Muscle of leg (tissue), 11 donors: ENCODE results near the gene MBNL1. TPM values are rescaled to one million over a fixed set of nuclear protein-coding genes. Genes with fewer than 3 reads are reported as not detected.

Experiments
- DNase-seq: peaks from one replicate; pipeline ENCODE4 v3.0.0; 2013
- H3K27ac ChIP-seq: one replicate; pipeline ENCODE4 v1.5.1; 2013; ENCODE audit warnings: mild to moderate bottlenecking, low read length, control low read depth
- H3K27me3 ChIP-seq: one replicate; pipeline ENCODE4 v1.6.1; 2013; ENCODE audit warnings: low read length; ENCODE audit not compliant: control insufficient read depth, insufficient read depth
- H3K36me3 ChIP-seq: one replicate; pipeline ENCODE4 v1.6.1; 2013; ENCODE audit warnings: low read length; ENCODE audit not compliant: control insufficient read depth, insufficient read depth
- H3K4me1 ChIP-seq: one replicate; pipeline ENCODE4 v1.6.1; 2013; ENCODE audit warnings: low read length; ENCODE audit not compliant: control insufficient read depth, insufficient read depth
- H3K4me3 ChIP-seq: one replicate; pipeline ENCODE4 v1.5.1; 2013; ENCODE audit warnings: low read length, control low read depth
- H3K9me3 ChIP-seq: replicated peaks from 2 replicates; pipeline ENCODE4 v1.6.1; 2013; ENCODE audit warnings: low read depth, low read length; ENCODE audit not compliant: control insufficient read depth
- WGBS: methylation state at CpG from one replicate; pipeline ENCODE4 v1.1.5; 2013; ENCODE audit warnings: missing lambda C conversion rate; ENCODE audit not compliant: insufficient coverage; 5-methylcytosine and 5-hydroxymethylcytosine counted together
- polyA plus RNA-seq, 8 donors: library from polyadenylated mRNA; unstranded; fragments of 120-200 nt; gene quantifications; one replicate each; pipeline versions ENCODE4 v1.2.1 to v1.2.3, GENCODE V29; 2013; ENCODE audit warnings: inconsistent platforms in 1 of 8, low replicate concordance in 1 of 8; ENCODE audit not compliant: insufficient read length in 8 of 8, insufficient read depth in 1 of 8
- total RNA-seq: library from RNA; stranded (reverse); fragments of 120-200 nt; gene quantifications from one replicate; pipeline ENCODE4 v1.2.4, GENCODE V29; 2013

Gene MBNL1
- total and polyA plus RNA-seq, 9 donors: 37.6 to 87.4 (median 51.5) TPM

GRCh38 chr3:152353578-152353977 is 84.8 kb downstream of the MBNL1 start:
- H3K27me3 ChIP-seq: no peaks in the 10 kb centered on the region
- no peaks in the 10 kb centered on the region for H3K36me3 ChIP-seq
- H3K27ac ChIP-seq: no peak overlapping the region
- no peaks in the 10 kb centered on the region for H3K4me1 ChIP-seq
- no peak overlapping the region for H3K4me3 ChIP-seq
- no peaks in the 10 kb centered on the region for H3K9me3 ChIP-seq
- DNase-seq: no peak

GRCh38 chr3:152355744-152356665 is 87.3 kb downstream of the MBNL1 start:
- Histone ChIP-seq H3K27me3 (no peaks in the 10 kb centered on the region), H3K4me3 (no peak overlapping the region), H3K9me3 (no peaks in the 10 kb centered on the region), H3K36me3 (no peaks in the 10 kb centered on the region), H3K27ac (no peak overlapping the region), H3K4me1 (no peaks in the 10 kb centered on the region)
- WGBS: 89% methylated on average over 4 of the region's 10 CpGs
- DNase-seq: no peak

- Histone ChIP-seq H3K4me3 (no peak overlapping the region), H3K36me3 (no peaks in the 10 kb centered on the region), H3K4me1 (no peaks in the 10 kb centered on the region), H3K27me3 (no peaks in the 10 kb centered on the region), H3K27ac (no peak overlapping the region), H3K9me3 (no peaks in the 10 kb centered on the region)
- no peak for DNase-seq
- no CpG with 5 or more reads among the region's 2 CpGs for WGBS
Observed at GRCh38 chr3:152356870-152357276, 88.1 kb downstream of the MBNL1 start.

DNA sequence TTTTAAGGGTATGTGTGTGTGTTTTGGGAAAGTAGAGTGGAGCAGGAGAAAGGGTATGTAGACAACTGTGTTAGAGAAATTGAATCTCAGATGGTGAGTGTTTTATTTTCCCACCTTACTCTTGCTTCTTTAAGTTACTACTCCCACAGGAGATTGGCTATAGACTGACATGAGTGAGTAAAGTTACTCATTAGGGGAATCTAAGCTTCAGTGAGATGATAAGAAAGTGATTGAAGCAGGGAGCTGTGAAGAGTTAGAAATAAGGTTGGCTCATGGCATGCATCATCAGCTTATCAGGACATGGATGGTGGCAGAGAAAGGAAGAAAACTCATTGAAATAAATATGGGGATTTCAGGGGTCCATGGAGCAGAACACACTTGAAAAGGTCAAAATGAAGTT is 88.9 kb downstream of the MBNL1 start:
- H3K27ac ChIP-seq: no peak overlapping the region
- DNase-seq: no peak
- H3K9me3 ChIP-seq: no peaks in the 10 kb centered on the region
- H3K4me1 ChIP-seq: no peaks in the 10 kb centered on the region
- H3K27me3 ChIP-seq: no peaks in the 10 kb centered on the region
- H3K4me3 ChIP-seq: no peak overlapping the region
- no peaks in the 10 kb centered on the region for H3K36me3 ChIP-seq

- WGBS: no CpG with 5 or more reads among the region's 2 CpGs
- H3K9me3 ChIP-seq: no peaks in the 10 kb centered on the region
- no peak overlapping the region for H3K4me3 ChIP-seq
- H3K36me3 ChIP-seq: no peaks in the 10 kb centered on the region
- no peaks in the 10 kb centered on the region for H3K27me3 ChIP-seq
- no peak overlapping the region for H3K27ac ChIP-seq
- DNase-seq: no peak
- H3K4me1 ChIP-seq: no peaks in the 10 kb centered on the region
Observed at GRCh38 chr3:152359385-152360248, 90.9 kb downstream of the MBNL1 start.

- no peak overlapping the region for H3K27ac ChIP-seq
Observed at GRCh38 chr3:152360302-152360701, 91.6 kb downstream of the MBNL1 start.

DNA sequence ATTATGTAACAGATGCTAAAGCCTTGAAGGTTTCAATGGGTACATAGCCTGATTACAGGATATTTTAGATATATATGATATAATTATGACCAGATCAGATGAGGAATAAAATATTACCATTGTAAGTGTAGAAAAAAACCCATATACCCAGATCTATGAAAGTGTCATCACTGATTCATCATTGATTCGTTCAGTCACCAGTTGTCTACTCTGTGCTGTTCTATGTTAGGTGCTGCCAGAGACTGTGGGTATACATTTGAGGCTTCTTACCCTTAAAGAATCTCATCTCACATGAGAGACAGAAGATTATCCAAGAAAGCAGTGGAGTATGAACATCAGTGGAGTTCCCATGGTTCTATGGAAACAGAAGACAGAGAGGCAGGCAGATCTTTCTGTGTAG is 92.2 kb downstream of the MBNL1 start:
- H3K36me3 ChIP-seq: no peaks in the 10 kb centered on the region
- WGBS: no CpG with 5 or more reads among the region's 1 CpG
- no peak overlapping the region for H3K4me3 ChIP-seq
- no peaks in the 10 kb centered on the region for H3K27me3 ChIP-seq
- no peak for DNase-seq
- H3K27ac ChIP-seq: no peak overlapping the region
- no peaks in the 10 kb centered on the region for H3K9me3 ChIP-seq
- no peaks in the 10 kb centered on the region for H3K4me1 ChIP-seq

More at GRCh38 chr3:152360302-152360701, 91.6 kb downstream of the MBNL1 start:
- no CpG with 5 or more reads among the region's 2 CpGs for WGBS
- Histone ChIP-seq H3K4me1 (no peaks in the 10 kb centered on the region), H3K27me3 (no peaks in the 10 kb centered on the region), H3K36me3 (no peaks in the 10 kb centered on the region), H3K4me3 (no peak overlapping the region), H3K9me3 (no peaks in the 10 kb centered on the region)
- no peak for DNase-seq

DNA sequence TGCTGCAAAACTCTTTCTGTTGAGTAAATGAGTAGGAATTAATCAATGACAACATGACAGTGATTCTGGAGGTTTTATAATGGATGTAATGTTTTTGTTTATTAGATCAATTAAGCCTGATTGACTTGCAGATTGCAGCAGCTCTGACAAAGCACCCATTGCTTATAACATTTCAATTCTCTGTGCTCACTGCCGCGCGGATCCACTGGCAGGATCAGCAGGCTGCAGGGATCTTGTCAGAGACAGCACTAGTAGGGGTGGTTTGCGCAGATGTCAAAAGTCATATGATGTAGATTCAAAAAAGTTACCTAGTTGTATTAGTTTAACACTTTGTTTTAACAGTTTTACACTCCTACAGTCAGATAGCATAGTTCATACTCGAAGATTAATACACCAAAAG is 93.4 kb downstream of the MBNL1 start:
- Histone ChIP-seq H3K27ac (no peak overlapping the region), H3K4me1 (no peaks in the 10 kb centered on the region), H3K4me3 (no peak overlapping the region), H3K9me3 (no peaks in the 10 kb centered on the region), H3K27me3 (no peaks in the 10 kb centered on the region), H3K36me3 (no peaks in the 10 kb centered on the region)
- no peak for DNase-seq
- WGBS: no CpG with 5 or more reads among the region's 5 CpGs

DNA sequence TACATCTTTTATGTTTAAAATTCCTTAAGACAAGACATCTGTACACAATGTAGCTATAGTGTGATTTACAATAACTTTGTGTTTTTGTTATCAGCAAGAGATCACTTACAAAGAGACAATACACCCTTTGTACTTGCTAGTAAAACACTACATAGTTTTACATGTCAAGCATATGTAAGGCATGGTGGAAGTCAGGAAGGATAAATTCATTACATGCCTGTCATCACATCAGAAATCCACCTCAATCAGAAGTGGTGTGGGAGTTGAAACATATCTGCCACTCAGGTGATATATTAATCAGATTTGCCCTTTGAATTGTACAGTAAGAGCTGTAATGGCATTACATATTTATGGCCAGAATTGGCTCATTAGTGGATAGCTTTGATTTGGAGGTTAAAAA is 95.5 kb downstream of the MBNL1 start:
- H3K4me3 ChIP-seq: no peak overlapping the region
- H3K4me1 ChIP-seq: no peaks in the 10 kb centered on the region
- no peaks in the 10 kb centered on the region for H3K27me3 ChIP-seq

DNA sequence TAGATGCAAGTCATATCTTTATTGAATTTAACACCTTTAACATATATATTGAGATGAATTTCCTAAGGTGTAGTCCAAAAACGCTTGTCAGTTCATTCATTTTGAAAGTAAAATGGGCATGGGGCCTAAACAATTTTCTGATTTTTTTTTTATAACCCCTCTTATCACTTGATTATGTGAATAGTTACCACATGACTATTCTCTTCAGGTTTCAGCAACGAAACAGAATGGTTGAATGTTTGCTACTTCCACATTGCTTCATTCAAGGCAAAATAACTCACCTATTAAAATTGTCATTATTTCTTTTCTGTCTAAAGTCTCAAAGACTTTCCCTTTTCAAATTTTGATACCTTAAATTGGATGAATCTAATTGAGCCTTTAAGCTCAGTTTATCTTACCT is 96.4 kb downstream of the MBNL1 start:
- no peaks in the 10 kb centered on the region for H3K27me3 ChIP-seq
- H3K9me3 ChIP-seq: no peaks in the 10 kb centered on the region
- no peaks in the 10 kb centered on the region for H3K4me1 ChIP-seq
- no CpG with 5 or more reads among the region's 2 CpGs for WGBS
- no peak for DNase-seq
- no peaks in the 10 kb centered on the region for H3K36me3 ChIP-seq
- no peak overlapping the region for H3K4me3 ChIP-seq
- H3K27ac ChIP-seq: no peak overlapping the region

More for the DNA sequence above, 95.5 kb downstream of the MBNL1 start:
- H3K36me3 ChIP-seq: no peaks in the 10 kb centered on the region
- DNase-seq: no peak
- no peaks in the 10 kb centered on the region for H3K9me3 ChIP-seq
- no peak overlapping the region for H3K27ac ChIP-seq
